Activated CD4-positive, alpha-beta T cell treated with anti-CD3 and anti-CD28 coated beads for 1 hour (primary cell): ENCODE measurements around the gene COPG2.
"Not testable (repeated sequence)": the region's sequence is repeated elsewhere in the genome, so short reads cannot be mapped to it uniquely, and the experiment has no call there.

Source experiments
- DNase-seq: peaks from one replicate; pipeline ENCODE4 v3.0.0-alpha.2; 2020

Gene COPG2

DNA sequence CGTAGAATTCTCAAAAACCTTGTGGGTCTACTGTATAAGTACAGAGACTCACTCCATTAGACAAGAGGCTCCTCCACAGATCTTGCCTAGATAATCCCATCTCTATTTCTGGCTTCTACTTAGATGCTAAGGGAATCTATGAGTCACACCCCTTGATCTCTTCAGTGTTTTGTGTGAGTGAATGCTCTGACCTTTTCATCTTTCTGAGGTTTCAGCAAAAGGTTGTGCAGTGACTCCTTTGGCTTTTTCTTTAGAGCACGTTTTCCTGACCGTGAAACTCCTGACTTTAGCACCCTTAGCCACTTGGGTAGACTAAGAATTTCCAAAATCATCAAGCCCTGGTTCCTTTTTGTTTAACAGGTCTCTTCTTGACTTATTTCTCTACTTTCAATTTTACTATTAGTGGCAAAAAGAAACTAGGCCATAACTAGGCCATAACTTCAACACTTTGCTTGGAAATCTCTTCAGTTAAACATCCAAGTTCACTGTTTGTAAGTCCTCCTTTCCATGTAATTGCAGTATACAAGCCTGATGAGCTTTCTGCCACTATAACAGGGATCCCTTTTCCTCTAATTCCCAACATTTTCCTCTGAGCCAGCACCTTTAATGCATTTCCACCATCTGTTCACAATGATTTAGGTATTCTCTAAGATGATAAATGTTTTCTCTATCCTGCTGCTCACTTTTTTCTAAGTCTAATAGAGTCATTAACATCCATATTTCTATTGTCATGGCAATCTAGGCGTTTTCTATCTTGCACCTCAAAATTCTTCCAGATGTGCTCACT is 19.4 kb downstream of the COPG2 start:
- DNase-seq, result no peak

GRCh38 chr7:130648580-130648979 is 20.0 kb downstream of the COPG2 start:
- no peak for DNase-seq

- no peak for DNase-seq
These were observed 26.2 kb downstream of the COPG2 start for GRCh38 chr7:130642383-130642782.

DNA sequence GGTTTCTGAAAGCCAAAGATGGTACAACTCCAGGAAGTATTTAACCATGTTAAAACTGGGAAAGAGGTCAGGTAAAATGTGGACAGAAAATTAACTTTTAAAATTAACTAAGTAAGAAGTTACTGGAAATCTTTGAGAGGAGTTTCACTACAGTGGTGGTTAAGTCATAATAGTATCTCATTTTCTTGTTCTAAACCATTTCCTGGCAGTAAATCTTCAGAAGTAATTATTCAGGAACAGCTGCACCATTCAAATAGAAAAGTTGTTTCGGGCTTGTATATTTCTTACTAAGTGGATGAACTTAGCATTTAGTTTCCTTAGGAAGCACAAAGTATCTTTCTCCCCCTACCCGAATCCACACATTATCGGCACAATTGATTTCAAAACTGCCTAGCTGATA is 27.1 kb downstream of the COPG2 start:
- no peak for DNase-seq

- no peak for DNase-seq
These were observed 27.5 kb downstream of the COPG2 start for GRCh38 chr7:130641040-130641439.

GRCh38 chr7:130639388-130639787 is 29.2 kb downstream of the COPG2 start:
- no peak for DNase-seq

DNA sequence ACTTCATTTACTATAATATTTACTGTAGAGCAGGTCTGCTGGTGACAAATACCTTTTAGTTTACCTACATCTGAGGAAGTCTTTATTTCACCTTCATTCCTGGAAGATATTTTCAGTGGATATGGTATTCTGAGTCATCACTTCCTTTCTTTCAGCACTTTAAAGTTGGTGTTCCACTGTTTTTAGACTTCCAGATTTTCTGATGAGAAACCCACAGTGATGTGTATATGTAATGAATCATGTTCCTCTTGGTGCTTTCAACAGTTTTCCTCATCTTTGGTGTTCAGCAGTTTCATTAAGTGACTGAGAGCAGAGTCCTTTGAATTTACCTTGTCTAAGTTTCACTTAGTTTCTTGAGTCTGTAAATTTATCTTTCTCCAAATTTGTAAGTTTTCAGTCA is 36.4 kb downstream of the COPG2 start:
- DNase-seq, result no peak

- DNase-seq, result no peak
These were observed 39.6 kb downstream of the COPG2 start for GRCh38 chr7:130628901-130629300.

- DNase-seq, result no peak
These were observed 40.8 kb downstream of the COPG2 start for GRCh38 chr7:130627775-130628174.

GRCh38 chr7:130622866-130623265 is 45.7 kb downstream of the COPG2 start:
- DNase-seq, result no peak

- no peak for DNase-seq
These were observed 53.0 kb downstream of the COPG2 start for GRCh38 chr7:130615583-130615982.

- no peak for DNase-seq
These were observed 54.1 kb downstream of the COPG2 start for GRCh38 chr7:130614449-130614848.

GRCh38 chr7:130611218-130611617 is 57.3 kb downstream of the COPG2 start:
- DNase-seq, result no peak

- not testable (repeated sequence) for DNase-seq
These were observed 61.5 kb downstream of the COPG2 start for GRCh38 chr7:130607066-130607465.

DNA sequence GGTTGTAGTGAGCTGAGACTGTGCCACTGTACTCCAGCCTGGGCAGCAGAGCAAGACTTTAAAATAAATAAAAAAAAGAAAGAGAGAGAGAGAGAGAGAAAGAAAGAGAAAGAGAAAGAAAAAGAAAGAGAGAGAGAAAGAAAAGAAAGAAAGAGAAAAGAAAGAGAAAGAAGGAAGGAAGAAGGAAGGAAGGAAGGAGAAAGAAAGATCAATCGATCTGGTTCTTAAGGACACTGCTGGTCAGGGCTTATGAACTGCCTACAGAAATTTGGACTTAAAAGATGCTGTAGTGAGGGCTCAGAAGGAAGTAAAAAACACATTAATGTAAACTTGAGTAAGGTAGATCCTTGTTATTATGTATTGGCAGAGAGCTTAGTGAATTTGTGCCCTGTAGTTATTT is 62.4 kb downstream of the COPG2 start:
- DNase-seq, result no peak

DNA sequence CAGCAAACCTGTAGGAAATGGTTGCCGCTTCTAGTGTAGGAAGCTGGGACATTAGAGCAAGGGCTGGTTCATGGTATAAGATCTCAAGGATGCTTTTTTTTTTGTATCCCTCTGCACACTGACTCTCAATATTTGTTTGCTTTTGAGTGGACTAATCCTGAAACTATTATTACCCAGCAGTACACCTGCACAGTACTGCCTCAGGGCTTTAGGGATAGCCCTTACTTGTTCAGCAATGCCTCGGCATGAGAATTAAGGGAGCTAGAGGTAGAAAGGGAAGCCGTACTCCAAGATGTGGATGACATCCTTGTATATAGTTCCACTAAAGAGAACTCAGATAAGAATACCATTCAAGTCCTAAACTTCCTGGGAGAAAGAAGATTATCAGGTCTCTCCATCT is 70.5 kb downstream of the COPG2 start:
- no peak for DNase-seq

DNA sequence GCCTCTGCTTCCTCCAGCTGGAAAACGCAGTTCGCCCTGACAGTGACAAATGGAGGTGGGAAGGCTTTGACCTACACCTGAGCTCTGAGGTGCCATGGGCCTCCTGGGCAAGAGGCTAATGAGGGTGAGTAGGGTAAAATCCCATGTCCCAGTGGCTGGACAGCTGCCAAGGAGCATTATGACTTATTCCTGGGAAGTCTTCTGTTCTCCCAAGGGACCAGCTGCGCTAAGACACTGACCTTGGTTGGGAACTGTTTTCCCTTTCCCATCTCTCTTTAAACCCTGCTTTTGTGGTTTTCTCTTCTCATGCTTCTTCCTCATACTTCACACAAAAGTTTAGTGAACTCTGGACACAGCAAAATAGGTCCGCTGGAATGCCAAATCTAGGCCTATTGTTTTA is 72.6 kb downstream of the COPG2 start:
- DNase-seq, result no peak

- DNase-seq, result no peak
These were observed 75.5 kb downstream of the COPG2 start for GRCh38 chr7:130593033-130593432.

DNA sequence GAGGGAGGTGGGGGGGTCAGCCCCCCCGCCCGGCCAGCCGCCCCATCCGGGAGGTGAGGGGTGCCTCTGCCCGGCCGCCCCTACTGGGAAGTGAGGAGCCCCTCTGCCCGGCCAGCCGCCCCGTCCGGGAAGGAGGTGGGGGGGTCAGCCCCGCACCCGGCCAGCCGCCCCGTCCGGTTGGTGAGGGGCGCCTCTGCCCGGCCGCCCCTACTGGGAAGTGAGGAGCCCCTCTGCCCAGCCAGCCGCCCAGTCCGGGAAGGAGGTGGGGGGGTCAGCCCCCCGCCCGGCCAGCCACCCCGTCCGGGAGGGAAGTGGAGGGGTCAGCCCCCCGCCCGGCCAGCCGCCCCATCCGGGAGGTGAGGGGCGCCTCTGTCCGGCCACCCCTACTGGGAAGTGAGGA is 77.1 kb downstream of the COPG2 start:
- DNase-seq, result not testable (repeated sequence)

- DNase-seq, result not testable (repeated sequence)
These were observed 82.6 kb downstream of the COPG2 start for GRCh38 chr7:130585932-130586331.

GRCh38 chr7:130575110-130575509 is 93.4 kb downstream of the COPG2 start:
- not testable (repeated sequence) for DNase-seq

DNA sequence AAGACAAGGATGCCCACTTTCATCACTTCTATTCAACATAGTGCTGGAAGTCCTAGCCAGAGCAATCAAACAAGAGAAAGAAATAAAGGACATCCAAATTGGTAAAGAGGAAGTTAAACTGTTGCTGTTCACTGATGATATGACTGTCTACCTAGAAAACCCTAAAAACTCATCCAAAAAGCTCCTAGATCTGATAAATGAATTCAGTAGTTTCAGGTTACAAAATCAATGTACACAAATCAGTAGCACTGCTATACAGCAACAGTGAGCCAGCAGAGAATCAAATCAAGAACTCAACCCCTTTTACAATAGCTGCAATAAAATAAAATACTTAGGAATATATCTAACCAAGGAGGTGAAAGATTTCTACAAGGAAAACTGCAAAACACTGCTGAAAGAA is 98.4 kb downstream of the COPG2 start:
- not testable (repeated sequence) for DNase-seq

DNA sequence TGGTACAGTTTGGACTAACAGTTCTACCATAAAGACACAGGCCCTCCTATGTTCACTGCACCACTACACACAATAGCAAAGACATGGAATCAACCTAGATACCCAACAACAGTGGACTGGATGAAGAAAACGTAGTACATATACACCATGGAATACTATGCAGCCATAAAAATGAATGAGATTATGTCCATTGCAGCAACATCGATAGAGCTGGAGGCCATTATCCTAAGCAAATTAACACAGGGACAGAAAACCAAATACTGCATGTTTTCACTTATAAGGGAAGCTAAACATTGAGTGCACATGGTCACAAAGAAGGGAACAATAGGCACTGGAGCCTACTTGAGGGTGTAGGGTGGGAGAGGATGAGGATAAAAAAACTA is 101.7 kb downstream of the COPG2 start:
- no peak for DNase-seq

DNA sequence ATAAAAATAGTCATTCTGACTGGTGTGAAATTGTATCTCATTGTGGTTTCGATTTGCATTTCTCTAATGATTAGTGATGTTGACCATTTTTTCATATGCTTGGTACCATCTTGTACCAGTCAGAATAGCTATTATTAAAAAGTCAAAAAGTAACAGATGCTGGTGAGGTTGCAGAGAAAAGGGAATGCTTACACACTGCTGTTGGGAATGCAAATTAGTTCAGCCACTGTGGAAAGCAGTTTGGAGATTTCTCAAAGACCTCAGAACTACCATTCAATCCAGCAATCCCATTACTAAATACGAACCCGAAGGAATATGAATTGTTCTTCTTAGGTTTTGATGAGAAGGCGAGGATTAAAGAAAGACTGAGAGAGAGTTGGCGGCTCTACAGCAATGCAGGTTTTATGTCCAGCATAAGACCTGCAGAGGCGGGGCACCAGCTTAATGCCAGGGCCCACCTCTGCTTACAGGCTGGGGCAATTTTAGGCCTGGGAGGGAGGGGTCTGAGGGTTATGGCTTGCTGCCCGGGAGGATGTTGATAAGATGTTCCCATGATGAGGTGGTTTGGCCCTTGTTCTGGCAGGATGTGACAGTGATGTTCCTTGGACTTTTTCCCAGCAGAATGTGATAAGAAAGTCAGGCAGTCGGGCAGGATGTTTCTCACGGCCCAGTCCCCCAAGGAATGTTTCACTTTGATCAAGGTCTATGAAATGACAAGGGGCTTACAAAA is 102.2 kb downstream of the COPG2 start:
- DNase-seq, result no peak

- DNase-seq, result no peak
These were observed 107.6 kb downstream of the COPG2 start for GRCh38 chr7:130560972-130561371.
